ENCODE data around the gene GAK.
A peak's percentile ranks its signal among the peaks of the same experiment; 100 is the strongest.

Gene GAK

DNA sequence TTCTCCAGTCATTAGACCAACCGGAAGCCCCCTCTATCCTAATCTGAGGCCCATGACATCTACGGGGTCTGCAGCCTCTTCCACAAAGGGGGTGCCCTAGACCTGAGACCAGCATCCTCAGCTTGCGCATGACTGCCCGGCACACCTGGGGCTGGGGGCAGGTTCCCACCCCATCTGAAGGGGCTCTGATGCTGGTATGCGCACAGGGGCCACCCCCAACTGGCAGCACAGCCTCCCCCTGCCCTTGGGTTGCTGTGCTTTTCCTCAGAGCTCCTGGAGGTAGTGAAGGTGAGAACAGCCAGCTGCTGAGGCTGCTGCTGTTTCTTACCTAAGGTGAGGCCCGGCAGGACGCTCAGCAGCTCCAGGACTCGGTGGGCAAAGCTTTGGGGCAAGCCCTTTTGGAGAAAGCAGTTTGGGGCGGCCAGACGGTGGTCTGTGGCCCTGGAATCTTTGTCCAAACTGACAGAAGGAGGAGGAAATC lies 87.3 kb downstream of the GAK start:
- no peak for DNase-seq

DNA sequence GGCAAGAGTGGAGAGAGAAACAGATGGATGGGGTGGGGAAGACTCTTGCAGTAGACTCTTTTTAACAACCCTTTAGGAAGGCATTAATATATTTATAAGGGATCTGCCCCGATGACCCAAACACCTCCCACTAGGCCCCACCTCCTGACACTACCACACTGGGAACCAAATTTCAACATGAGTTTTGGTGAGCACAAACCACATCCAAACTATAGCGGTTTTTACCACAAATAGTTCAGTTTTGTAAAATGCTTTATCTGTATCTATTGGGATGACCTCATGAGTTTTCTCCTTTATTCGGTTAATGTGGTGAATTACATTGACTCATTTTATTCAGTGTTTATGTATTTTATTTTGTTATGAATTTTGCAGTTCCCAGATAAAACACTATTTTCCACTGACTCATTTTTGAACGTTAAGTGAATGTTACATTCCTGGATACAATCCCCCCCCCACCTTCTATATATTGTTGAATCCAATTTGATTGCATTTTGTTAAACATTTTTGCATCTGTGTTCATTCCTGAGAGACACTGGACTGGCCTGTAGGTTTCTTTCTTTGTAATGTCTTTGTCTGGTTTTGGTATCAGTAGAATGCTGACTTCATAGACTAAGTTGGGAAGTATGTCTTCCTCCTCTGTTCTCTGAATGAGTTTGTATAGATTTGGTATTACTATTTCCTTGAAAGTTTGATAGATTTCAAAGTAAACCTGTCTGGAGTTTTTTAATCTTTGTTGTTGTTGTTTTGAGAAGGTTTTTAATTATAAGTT lies 92.3 kb downstream of the GAK start:
- no peak for DNase-seq

DNA sequence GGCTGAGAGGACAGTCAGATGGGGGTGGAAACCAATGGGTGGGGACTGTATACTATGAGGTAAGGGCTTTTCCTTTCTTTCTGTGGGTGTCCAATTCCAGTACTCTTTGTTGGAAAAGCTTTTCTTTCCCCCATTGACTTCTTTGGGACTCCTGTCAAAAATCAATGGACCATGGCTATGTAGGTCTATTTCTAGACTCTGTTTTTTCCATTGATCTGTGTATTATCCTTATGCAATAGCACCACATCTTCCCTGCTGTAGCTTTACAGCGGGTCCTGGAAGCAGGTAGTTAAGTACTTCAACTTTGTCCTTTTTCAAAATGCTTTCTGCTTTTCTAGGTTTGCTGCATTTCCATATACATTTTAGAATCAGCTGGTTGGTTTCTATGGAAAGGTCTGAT lies 94.3 kb downstream of the GAK start:
- DNase-seq: no peak

DNA sequence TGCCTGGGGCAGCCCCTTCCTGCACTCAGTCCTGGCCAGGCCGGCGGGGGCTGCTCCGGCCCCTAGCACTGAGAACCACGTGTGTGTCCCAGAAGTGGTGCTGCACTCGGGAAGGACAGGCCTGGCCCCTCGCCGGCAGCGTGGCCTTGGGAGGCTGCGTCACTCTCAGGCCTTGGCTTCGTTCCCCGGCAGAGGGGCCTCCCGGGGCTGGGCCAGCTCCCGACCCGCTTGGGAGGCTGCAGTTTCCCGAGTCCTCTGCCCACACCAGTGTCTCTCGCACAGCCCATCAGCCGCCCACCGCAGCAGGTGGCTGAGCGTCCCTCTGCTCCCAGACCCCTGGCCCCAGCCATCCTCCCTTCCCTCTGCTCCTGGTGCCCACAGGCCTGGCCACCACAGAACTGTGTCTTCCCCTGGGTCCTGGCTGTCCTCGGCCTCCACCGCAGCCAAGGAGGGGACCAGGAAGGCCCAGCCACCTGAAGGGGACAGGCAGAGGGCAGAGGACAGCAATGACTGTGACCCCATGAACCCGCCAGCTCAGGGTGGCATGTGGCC lies 95.3 kb downstream of the GAK start:
- DNase-seq: no peak

DNA sequence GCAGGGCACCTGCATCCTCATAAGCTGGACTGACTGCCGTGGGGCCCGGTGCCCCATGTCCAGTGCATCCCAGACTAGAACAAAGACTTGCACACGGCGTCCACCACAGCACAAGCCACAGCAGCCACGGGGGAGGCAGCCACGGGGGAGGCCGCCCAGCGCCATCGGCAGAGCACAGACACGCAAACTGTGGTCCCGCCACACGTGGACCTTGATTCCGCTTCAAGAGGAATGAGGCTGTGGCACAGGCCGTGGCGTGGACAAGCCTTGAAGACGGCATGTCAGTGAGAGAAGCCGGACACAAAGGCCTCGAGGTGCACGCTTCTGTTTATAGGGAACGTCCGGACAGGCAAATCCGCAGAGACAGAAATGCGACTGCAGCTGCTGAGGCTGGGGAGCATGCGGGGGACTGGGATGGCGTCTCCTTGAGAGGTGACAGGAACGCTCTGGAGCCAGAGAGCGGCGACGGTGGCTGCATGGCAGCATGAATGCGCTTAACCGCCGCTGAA lies 96.1 kb downstream of the GAK start:
- DNase-seq: no peak

DNA sequence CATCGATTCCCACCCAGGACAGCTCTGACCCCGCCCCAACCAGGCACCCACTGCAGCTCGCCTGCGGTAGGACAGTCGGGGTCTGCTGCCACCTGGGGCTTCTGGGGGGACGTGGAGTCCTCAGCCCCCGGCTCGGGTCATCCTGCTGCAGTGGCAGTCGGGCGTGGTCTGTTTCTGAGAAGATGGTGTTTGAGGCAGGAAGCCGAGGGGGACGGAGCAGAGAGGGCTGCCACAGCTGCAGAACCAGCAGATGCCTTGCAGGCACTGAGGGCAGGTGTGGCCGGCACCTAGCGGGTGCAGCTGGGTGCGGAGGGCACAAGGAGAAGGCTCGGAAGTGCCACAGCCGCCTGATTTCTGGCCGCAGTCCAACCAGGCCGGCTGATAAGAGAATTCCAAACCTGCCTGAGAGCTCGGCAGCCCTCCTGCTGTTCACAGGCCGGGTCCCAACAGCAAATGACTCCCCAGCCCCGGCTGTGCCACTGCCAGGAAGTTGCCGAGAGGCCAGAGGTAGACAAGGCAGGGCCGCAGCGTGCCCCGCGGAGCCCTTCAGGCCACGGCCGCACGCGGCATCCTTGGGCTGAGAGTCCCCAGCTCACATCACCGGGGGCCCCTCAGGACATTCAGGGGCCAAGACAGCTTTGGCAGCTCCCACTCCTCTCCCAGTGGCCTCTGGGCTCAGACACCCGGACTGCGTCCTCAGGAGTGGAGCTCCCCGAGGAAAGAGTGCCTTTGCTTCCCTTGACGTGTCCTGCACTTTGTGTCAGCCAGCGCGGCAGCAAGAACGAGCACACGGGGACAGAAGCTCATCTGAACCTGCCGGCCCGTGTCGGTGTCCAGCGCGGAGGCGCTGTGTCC lies 96.7 kb downstream of the GAK start:
- peak; percentile 50 for DNase-seq

DNA sequence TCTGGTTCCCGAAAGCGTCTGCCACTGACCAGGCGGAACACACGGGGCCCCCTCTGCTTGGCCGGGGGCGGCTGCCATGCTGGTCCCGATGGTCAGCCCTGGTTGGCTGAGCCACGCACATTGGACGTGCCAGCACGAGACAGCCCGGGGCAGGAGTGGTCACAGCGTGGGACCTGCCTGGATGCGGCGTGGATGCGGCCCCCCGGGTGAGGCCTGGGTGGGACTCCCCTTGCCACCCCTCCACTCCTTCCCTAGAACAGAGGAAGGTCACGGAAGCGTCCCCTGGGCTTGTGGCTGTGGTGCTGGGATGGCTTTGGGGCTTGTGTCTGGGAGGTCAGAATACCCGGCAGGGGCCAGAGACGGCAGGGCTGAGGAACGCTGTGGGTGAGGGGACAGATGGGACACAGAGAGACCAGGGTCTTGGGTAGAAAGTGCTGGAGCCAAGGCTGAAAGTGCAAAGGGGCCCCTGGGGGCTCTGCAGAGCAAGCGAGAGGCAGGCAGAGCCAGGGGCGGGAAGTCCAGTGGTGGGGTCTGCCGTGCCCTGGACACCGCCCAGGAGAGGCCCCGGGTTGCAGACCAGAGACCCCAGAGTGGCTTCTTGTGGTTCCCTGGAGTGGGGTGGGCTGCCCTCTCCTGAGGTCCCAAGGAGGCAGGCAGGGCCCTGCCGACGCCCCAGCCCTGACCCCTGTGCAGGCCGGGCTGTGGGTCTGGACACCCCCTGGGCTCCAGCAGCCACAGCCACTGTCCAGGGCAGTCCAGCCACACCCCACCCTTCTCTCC lies 97.6 kb downstream of the GAK start:
- DNase-seq: no peak

DNA sequence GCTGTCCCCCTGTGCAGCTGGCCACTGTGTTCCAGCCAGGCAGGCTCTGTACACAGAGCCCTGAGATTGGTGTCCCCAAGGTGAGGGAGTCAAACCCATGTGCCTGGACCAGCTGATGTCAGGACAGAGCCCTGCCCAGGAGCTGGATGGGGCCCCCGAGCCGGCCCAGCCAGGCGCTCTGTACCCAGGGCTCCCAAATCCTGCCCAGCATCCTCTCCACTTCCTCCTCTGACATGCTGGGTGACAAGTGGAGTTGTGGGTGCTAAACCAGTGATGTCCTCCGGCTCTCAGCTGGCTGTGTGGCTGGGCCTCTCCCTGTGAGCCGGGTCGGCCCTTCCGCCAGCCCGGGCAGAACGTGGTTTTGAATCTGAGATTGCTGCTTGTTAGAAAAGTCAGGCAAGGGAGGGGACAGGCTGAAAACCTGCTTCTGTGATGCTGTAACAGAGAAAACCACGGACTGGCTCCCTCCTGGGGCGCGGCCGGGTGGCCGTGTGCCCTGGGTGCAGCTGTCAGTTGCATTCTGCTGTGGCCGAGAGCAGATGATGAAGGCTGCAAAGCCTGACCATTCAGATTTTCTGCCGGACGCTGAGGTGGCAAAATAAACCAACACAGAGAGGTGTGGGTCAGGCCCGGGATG lies 98.3 kb downstream of the GAK start:
- DNase-seq: no peak

DNA sequence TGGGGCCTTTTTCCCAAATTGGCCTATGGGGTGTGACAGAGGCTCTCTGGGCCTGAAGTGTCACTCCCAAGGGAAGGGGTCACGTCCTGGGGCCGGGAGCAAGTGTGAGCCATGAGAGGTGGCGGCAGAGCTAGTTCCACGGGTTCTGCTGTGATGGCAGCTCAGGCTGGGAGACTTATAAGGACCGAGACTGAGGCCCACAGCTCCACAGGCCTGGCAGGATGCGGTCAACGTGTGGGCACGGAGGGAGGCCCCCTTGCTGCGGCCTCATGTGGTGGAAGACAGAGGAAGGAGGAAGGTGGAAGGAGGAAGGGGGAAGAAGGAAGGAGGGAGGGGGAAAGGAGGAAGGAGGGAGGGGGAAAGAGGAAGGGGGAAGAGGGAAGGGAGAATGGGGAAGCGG lies 99.0 kb downstream of the GAK start:
- DNase-seq: no peak

DNA sequence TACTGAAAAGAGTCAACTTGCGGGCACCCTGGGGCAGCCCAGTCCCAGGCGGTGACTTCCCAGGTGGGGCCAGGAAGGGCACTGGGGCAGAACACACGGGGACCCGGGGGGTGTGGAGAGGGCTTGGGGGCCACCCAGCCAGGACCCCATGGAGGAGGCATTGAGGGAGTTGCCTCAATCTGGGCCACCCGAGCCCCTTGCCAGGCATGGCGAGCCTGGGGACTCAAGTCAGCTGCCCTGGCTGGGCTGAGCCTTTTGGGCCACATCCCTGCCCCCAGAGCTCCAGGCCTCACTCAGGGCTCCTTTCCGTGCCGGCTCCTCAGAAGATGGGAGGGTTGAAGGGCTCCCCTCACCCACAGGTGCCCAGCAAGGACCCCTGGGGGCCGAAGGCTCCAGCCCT lies 99.6 kb downstream of the GAK start:
- no peak for DNase-seq

DNA sequence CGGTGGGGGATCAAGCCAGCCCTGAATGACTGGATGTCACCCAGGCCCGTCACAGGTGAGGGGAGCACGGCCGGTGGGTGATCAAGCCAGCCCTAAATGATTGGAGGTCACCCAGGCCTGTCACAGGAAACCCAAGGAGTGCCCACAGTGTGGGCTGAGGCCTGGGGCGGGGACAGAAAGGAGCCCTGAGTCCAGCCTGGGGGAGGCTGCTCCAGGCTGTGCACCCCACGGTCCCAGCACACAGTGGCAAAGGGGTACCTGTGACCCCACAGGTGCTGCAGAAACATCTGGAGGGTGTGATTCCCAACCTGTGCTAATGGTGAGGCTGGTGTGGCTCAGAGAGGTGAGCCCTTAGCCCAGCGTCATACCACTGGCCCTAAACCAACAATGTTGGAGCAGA lies 100.0 kb downstream of the GAK start:
- DNase-seq: no peak

DNA sequence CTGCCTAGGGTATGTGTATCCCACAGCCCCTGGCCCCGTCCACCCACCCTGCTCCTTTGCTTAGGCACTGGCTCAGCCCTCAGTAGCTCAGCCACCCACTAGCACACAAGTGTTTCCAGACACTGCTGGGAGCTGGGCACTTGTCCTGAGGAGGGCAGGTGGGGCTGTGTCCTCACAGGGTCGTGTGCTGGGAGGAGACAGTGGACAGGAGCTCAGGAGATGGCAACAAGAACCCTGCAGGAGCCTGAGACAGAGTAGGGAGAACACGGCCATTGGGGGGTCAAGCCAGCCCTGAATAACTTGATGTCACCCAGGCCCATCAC lies 100.7 kb downstream of the GAK start:
- no peak for DNase-seq

DNA sequence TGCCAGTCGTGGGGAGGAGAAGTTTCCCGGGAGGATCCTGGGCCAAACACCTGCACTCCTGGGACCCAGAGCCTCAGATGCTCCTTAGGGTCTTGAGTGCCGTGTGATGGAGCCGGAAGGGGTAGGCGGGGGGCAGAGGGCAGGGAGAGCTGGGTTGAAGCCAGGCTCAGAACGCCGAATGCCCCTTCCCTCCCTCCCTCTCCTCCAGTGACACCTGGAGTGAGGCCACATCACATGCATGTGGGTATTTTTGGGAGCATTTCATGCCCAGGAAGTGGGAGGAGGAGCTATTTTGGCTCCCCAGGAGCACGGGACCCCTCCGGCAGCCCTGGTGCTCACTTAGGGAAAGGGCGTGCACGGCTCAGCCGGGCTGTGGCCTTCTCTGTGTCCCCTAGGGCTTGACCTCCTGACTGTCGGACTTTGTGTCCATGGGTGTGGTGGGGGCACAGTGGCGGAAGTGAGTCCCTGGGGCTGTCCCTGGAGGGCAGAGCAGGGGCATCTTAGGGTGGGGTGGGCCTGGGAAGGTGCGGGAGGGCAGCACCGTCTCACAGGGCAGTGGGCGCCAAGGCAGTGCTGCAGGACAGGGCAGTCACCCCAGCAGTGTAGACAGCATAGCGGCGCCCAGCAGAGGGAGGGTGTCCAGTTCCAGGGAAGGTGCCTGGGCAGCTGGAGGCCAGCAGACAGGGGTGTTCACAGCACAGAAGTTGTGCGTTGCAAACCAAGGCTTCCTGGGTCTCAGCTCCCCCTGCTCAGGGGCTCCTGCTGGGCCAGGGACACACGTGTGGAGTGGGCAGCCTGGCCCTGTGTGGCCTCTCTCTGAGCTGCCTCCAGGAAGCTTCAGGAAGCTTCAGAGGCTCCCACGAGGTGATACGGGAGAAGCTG lies 101.3 kb downstream of the GAK start:
- no peak for DNase-seq

DNA sequence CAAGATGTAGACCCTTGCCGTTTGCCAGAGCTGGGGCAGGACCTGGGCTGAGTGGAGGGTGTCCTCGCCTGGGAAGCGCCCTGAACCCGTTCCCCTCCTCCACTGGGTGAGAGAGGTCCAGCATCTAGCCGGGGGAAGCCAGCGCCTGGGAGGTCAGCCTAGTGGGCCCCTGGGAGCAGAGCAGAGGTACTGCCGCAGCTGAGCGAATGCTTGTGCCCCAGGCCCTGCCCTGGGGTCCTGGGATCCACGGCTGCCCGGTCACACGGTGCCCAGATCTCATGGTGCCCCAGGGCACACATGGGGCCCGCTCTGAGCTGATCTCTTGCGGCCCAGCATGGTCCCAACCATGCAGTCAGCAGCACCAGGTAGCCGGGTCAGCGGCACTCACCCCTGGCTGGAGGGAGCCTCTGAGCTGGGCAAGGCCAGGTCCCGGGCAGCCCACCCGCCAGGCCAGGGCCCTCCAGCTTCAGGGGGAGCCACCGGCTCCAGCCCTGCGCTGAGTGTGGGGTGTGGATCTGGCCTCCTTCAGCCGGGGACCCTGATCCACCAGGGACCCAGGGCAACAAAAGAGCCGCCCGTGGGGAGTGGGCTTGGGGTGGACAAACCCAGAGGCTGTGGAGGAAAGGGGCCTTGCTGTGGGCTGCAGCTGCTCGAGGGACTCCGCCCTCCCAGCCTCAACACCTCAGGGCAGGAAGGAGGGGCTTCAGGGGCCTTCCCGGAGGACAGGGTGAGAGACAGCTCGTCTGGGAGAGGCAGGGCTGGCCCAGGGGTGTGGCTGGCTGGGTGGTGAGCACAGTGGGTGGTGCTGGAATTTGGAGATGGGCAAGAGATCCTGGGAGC lies 102.1 kb downstream of the GAK start:
- no peak for DNase-seq

DNA sequence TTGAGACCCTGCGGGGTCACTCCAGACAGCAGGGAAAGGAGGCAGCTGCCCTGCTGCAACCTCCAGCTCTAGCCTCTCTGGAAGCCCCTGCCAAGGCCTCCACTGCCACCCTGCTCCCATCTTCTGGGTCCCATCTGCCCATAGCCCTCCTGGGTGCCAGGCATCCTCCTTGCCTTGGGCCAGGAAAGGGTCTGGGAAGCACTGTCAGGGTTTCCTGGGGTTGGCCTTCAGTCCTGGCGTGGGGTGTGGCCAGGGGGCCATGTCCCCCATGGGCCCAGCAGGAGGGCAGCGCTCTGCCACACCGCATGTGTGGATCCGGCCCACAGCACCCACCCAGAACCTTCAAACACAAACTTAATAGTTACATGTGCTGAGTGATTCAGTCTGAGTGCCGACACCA lies 102.8 kb downstream of the GAK start:
- DNase-seq: no peak

DNA sequence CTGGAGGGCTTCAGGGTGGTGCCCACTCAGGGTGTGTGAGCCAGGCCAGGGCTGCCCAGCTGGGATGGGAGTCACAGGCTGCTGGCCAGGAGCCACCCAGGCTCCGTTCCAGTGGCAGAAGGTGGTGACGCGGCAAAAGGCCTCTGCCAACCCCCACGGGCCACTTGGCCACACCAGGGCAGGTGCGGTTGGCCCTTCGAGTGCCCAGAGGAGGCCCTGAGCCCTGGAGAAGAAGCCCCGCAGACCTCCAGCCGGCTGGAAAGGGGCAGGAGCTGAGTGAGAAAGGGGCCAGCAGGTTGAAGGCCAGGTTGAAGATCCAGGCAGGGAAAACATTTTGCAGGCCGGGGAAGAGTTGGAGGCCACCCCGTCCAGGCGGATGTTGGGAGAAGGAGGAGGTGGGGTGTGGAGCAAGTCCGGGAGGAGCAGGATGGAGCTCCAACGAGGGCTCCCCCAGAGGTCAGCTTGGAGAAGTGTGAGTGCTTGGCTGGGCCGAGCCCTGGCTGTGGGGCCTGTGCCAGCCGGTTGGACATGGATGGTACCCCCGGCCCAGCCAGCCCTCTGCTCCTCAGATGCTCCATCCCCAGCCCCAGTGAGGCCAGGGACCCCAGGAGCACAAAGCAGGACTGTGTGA lies 103.4 kb downstream of the GAK start:
- no peak for DNase-seq

DNA sequence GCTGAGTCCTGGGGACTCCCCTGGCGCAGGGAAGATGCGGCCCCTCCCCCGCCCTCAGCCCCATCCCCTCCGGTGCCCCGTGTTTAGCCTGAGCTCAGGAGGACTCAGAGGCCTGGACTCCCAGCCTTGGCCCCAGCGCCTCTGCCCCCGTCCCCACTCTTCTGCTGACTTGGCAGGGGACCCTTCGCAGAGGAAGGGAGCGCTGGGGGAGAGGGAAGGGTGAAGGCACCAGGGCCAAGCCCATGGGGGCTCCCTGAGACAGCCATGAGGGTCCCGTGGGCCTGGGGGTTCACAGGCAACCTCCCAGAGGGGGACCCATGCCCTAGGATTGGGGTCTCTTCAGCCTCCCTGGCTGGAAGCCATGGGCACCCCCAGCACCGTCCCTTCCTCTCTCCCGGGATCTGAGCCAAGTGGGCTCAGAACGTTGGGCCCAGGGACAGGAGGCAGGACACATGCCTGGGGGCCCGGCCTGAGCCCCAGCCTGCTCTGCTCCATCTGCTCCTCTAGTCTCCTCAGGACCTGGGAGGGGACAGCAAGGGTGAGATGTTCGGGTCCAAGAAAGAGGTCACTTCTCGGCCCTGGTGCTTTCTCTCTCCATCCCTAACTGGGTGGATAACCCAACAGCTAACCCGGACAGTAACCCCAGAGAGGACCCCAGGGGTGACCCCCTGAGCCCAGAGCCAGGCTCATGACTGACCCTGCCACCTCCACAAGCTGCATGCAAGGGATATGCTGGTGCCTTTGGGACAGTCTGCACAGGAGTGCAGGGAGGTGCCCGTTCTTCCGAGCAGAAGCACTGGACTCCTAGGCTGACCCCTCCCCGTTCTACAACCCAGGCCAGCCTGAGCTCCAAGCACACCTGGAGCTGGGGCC lies 104.7 kb downstream of the GAK start:
- DNase-seq: no peak

DNA sequence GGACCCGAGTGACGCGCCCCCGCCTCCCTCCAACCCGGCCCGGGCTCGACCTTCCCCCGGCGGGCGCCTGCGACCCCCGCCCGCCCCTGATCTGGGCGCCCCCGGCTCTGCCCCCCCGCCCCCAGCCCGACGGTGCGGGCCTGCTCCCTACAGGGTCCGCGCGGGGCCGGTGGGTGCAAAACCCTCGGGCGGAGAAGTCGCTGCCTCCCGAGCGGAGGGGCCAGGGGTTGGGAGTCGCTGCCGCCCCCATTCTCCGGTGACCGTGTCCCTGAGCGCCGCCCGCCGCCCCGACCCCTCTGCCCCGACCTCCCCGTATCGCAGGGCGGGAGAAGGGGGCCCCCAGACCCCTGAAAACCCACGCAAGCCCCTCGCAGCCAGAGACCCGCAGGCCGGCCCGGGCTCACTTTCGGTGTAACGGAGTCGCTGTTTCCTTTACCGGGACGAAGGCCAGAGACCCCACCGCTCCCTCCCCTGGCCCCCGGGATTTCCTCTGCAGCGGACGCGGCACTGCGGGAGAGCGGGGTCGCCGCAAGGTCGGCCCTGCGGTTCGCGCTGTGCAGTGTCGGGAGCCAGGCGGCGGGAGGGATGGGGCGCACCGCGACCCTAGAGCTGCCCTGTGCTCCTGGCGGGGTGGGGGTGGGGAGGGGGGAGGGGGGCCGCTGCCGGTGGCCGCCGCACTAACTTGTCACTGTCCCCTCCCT lies 105.5 kb downstream of the GAK start:
- no peak for DNase-seq

DNA sequence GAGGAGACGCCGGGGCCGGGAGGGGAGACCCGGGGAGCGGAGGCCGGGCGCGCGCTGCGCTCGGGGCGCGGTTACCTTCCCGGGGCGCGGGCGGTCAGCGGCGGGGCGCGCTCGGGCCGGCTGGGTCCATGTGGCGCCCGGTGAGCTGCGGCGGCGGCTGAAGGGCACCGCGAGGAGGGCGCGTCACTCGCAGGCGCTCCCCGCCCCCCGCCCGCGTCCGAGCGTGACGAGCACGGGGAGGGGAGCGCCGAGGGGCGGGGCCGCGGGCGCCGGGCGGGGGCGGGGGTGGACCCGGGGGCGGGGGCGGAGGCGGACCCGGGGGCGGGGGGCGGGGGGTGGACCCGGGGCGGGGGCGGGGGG lies 106.2 kb downstream of the GAK start, which contains the start of gene CPLX1:
TSS of gene CPLX1 (minus strand) at position 159 of the 360 bp plus-strand sequence. CDS start 1,607 bp downstream, outside the sequence.
- DNase-seq: no peak

Data from NCI-H2171 treated with DMSO at 0.1 percent for 48 hours (cell line).